HG02943 (cell line): ENCODE results near the gene SLC39A1.

Experiments
- ATAC-seq: cut with Tn5 transposase; IDR thresholded peaks from one replicate; pipeline ENCODE4 v1.9.1; 2021; ENCODE audit warnings: mild to moderate bottlenecking, low read depth, moderate library complexity; ENCODE audit not compliant: unreplicated experiment

The SLC39A1 gene

GRCh38 chr1:153954826-153955225 lies 8.5 kb downstream of the SLC39A1 start:
- ATAC-seq = no peak

GRCh38 chr1:153953859-153954365 lies 9.4 kb downstream of the SLC39A1 start:
- no peak for ATAC-seq

DNA sequence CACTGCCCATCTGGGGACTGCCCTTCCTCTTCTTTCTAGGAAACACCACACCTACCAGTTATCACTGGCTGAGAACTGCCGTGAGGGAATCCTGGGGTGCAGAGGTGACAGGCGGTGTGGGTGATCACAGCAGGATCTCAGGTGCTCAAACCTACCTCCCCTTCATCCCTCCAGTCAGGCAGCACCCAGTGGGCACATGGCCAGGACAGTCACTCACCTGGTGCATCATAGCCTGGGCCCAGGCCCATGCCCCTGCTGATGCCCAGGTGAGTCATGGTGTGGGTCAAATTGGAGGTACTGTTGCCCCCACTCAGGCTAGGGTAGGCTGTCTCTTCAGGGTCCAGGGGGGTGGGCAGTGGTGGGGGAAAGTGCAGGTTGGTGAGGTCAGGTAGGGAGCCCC lies 11.5 kb downstream of the SLC39A1 start:
- ATAC-seq = no peak

- no peak for ATAC-seq
Observed at GRCh38 chr1:153951183-153951582, 12.2 kb downstream of the SLC39A1 start.

DNA sequence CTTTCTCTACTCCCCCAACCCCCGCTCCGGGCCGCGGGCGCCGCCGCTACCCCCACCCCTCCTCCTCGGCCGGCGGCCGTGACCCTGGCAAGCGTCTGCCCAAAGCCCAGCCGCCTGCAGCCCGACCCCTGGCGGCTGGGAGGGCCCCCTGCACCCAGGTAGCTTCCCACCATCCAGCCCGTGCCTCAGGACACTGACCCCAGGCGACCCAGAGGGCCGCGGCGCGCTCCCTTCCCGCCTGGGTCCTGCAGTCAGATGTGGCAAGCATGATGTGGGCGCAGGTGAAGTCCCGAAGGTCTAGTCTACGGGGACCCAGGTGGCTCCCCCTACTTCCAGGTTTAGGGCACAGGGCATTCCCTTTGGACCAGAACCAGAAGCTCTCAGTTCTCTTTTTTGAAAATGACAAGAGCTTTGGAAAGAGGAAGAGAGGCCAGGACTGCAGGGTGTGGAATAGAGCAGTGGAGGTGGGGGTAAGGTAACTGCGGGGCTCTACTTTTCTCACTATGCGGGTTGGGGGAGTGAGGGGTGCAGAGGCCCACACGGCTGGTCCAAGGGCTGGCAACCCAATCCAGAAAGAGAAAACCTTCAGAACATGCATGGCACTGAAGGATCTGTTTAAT lies 16.6 kb downstream of the SLC39A1 start, which contains the start of gene DENND4B:
TSS of gene DENND4B (minus strand) at position 97 of the 620 bp plus-strand sequence. CDS start 2,344 bp downstream, outside the sequence.
- peak; percentile 63 for ATAC-seq

DNA sequence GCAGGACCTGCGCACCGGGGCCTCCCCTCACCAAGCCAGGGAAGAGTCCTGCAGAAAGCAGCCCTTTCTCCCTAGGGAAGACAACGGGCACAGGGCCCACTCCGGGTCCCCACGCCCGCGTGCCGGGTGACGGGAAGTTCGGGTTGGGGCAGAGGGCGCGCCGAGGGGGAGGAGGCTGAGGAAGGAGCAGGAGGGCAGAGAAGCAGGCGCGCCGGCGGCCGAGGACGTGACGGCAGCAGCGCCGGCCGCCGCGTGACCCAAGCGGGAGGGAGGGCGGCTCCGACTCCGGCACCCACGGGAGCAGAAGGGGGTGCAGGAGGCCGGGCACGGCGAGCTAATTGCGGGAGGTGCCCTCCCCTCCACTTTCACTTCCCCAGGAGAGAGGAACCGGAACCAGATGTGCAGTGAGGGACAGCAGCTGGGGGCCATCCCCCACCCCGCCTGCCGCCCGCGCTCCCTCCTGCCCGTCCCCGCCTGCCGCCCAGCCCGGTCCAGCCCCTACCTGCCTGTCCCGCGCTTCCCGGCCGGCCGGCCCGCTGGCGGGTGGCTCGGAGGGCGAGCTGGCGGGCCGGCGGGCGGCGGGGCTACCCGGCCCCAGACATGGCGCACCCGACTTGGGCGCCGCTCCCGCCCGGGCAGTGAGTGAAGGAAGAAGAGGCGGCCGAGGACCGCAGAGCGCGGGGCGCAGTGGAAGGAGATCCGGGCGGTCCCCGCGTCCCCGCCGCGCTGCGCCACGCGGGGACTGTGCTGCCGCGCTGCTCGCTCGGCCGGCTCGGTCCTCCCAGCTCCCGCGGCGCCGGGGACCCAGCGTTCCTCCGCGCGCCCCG lies 17.3 kb downstream of the SLC39A1 start:
- peak; percentile 64 for ATAC-seq

- ATAC-seq = no peak
Observed at GRCh38 chr1:153945131-153945794, 18.1 kb downstream of the SLC39A1 start.

DNA sequence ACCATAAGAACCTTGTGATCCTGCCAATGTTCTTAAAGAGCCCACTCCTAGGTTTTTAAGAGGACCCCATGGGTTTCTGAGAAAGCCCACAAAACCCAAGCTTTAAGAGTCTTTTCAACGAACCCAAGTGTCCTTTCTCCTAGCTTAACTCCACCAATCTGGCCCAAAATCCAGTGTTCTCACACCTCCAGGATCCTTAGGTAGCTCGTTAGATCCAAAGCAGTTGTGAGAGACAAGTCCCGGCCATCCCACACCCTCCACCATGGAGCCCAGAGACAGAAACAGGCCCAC lies 18.6 kb downstream of the SLC39A1 start:
- no peak for ATAC-seq

DNA sequence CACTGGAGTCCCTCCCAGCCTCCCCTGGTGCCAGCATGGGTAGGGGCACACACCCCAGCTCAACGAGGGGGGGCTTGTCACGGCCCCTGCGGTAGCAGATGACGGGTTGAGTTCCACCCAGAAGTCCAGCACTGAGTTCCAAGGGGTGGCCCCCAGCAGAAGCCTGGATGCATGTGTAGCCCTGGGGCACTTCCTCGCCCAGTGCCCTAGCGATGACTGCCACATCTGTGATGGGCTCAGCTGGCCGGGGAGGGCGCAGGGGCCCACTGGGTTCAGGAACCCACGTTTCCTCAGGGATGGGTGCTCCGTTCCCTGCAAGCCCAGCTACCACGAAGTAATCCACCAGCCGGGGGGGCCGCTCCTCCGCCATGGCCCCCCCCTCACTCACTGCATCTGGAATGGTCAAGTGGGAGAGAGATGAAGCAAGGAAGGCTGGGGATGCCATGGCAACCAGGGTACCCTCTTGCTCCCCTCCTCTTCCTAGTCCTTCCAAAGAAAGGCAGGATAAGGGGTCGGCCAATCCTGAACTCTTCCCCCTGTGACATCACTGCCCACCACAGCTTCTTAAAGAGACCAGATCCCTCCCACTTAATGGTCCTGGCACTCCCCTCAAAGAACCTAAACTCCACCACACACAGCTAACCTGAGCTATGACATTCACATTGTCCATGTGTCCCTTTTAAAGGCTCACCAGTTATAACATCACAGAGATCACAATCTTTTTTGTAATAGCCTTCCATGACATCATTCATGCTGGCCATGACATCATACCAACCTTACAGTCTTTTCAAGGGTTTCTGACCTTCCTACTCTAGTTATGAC lies 19.1 kb downstream of the SLC39A1 start:
- no peak for ATAC-seq

DNA sequence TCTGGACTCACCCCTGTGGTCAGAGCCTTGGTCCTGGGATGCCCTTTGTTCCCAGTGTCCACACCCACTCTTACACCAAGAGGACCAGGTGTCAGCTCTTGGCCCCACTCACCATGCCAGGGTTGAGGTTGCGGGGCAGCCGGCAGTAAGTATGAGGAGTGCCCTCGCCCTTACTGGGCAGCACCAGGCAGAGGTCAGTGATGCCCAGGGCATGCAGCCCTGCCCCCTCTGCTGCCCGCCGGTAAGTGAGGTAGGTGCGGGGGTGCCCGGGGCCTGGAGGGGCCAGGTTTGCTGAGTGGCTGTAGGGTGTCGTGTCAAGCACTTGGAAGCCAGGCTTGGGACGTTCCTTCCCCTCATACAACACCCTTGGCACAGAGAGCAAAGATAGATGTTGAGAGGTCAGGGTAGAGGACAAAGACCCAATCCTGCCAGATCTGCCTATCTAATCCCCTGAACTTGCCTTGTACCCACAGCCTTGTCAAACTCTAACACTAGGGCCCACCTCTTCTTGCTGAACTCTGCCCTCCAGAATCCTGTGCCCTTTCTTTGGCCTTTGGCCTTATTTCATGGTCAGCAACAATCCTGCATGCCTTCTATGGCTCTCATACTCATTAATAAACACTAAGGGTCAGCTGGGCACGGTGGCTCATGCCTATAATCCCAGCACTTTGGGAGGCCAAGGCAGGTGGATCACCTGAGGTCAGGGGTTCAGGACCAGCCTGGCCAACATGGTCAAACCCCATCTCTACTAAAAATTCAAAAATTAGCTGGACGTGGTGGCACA lies 20.4 kb downstream of the SLC39A1 start:
- no peak for ATAC-seq

- no peak for ATAC-seq
Observed at GRCh38 chr1:153941826-153942725, 21.3 kb downstream of the SLC39A1 start.

DNA sequence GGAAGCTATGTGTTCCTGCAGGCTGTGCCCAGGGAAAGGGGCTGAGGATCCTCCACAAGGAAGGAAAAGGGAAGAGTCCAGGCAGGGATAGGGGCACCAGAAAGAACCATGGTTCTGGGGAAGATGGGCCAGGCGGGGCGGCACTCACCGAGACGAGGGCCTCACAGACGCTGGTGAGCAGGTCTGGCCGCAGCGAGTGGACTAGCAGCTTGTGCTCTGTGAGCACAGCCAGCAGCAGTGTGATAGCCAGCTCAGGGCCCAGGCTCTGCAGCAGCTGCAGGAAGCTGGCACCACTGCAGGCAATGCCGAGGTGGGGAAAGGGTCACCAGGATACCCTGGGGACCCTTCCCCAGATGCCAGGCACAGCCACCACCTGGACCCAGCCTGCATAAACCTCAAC lies 22.6 kb downstream of the SLC39A1 start:
- no peak for ATAC-seq

GRCh38 chr1:153939476-153939875 lies 23.9 kb downstream of the SLC39A1 start:
- ATAC-seq = no peak

DNA sequence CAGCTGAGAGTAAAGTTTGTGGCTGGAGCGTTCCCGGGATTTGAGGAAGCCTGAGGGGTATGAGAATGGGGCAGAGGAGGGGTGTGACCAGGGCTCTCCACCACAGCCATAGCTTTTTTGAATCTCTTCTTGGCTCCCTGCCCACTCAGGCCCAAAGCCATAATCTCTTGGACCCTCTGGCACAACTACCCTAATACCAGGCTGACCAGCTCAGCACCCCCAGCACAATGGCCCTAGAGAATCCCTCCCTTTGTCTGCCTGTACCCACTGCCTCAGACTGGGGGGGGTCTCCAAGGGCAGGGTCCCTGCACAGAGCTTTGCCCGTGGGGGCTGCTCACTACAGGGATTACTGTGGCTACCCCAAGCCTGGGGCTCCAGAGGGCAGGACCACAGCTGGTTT lies 24.3 kb downstream of the SLC39A1 start:
- ATAC-seq = no peak

GRCh38 chr1:153937331-153937730 lies 26.0 kb downstream of the SLC39A1 start:
- ATAC-seq = no peak

GRCh38 chr1:153936011-153936802 lies 27.1 kb downstream of the SLC39A1 start:
- ATAC-seq = no peak

DNA sequence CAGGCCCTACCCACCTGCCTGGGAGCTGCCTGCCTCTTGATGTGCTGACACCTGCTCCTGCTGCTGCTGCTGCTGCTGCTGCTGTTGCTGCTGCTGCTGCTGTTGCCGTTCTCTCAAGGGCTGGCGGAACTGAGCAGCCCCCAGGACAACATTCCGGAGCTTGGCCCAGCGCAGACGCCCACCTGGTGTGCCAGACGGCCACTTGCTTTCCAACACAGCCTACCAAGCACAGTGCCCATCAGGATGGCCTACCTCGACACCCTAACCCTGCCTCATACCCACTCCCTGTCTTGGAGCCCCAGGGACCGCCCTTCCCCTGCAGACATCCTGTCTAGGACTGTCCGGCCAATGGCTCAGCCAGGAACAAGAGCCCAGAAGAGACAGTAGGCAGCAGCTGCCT lies 28.6 kb downstream of the SLC39A1 start:
- ATAC-seq = no peak

DNA sequence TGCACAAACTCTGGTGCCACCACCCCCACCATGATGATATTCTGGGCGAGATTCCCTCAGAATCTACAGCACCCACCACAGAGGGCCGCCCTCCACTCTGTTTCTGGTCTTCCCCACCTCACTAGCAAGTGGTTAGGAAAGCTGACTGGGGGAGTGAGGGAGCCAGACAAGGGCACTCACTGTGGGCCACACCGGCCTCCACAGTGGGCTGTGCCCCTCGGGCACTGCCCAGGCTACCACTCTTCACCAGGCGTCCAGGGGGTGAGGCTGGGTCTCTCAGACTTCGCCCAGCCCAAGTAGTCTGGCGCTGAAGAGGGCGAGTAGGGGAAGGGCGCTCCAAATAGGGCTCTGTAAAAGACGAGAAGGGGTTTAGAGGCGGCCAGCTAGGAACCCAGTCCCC lies 29.4 kb downstream of the SLC39A1 start:
- no peak for ATAC-seq
